Common myeloid progenitor, CD34-positive (primary cell): ENCODE results near the gene PALLD.

ENCODE experiments used
- CTCF ChIA-PET: fragments of 350-600 bp; sonication (Branson Sonifier 250); formaldehyde crosslinking; loops from one replicate; lab custom pipeline; 2021; ENCODE audit warnings: antibody characterized with exemption; lab: Charles Lee
- POLR2A ChIA-PET: fragments of 350-600 bp; sonication (Branson Sonifier 250); formaldehyde crosslinking; loops from one replicate; lab custom pipeline; 2021; ENCODE audit warnings: antibody characterized with exemption; lab: Charles Lee
- DNase-seq, 3 donors: peaks; one replicate each; pipeline versions ENCODE4 v3.0.0 to v3.0.0-alpha.2; 2013
- H3K27ac ChIP-seq, 2 experiments: 1 replicate in 1 of 2; 2 replicates in 1 of 2; pipeline ENCODE4 v1.7.0; 2013; ENCODE audit warnings: inconsistent platforms in 2 of 2, low read length in 2 of 2, mild to moderate bottlenecking in 2 of 2, low read depth in 1 of 2, moderate library complexity in 1 of 2; ENCODE audit not compliant: severe bottlenecking in 2 of 2, insufficient read depth in 1 of 2, poor library complexity in 1 of 2
- H3K27me3 ChIP-seq, 5 experiments: replicated peaks in 2 of 5; 1 replicate in 3 of 5; 2 replicates in 2 of 5; pipeline versions ENCODE4 v1.6.1 to v1.7.0; 2013; ENCODE audit warnings: low read length in 4 of 5, mild to moderate bottlenecking in 2 of 5, moderate library complexity in 2 of 5, inconsistent platforms in 1 of 5; ENCODE audit not compliant: insufficient read depth in 5 of 5, control insufficient read depth in 4 of 5
- H3K36me3 ChIP-seq, 4 experiments: 1 replicate in 2 of 4; 2 replicates in 2 of 4; pipeline versions ENCODE4 v1.6.1 to v1.7.0; 2013; ENCODE audit warnings: low read length in 3 of 4, control low read depth in 1 of 4, mild to moderate bottlenecking in 1 of 4; ENCODE audit not compliant: control insufficient read depth in 4 of 4, insufficient read depth in 4 of 4
- H3K4me1 ChIP-seq, 4 experiments: 1 replicate in 3 of 4; 2 replicates in 1 of 4; pipeline versions ENCODE4 v1.6.1 to v1.7.1; 2013; ENCODE audit warnings: low read length in 3 of 4, mild to moderate bottlenecking in 3 of 4, control low read depth in 1 of 4, inconsistent platforms in 1 of 4, moderate library complexity in 1 of 4; ENCODE audit not compliant: control insufficient read depth in 4 of 4, insufficient read depth in 4 of 4; ENCODE audit errors: control extremely low read depth in 1 of 4
- H3K4me3 ChIP-seq, 7 experiments: 1 replicate in 4 of 7; 2 replicates in 3 of 7; pipeline versions ENCODE4 v1.5.1 to v1.7.0; 2013; ENCODE audit warnings: mild to moderate bottlenecking in 7 of 7, low read length in 6 of 7, moderate library complexity in 6 of 7, inconsistent platforms in 2 of 7, low read depth in 2 of 7, control low read depth in 1 of 7; ENCODE audit not compliant: insufficient read depth in 4 of 7, control insufficient read depth in 1 of 7; ENCODE audit errors: extremely low read depth in 1 of 7
- H3K9me3 ChIP-seq, 5 experiments: 1 replicate in 4 of 5; 2 replicates in 1 of 5; pipeline versions ENCODE4 v1.6.1 to v1.7.1; 2013; ENCODE audit warnings: low read length in 4 of 5, mild to moderate bottlenecking in 2 of 5, inconsistent platforms in 1 of 5, low read depth in 1 of 5, moderate library complexity in 1 of 5; ENCODE audit not compliant: control insufficient read depth in 4 of 5, insufficient read depth in 2 of 5; ENCODE audit errors: control extremely low read depth in 1 of 5
- WGBS: methylation state at CpG from one replicate; pipeline ENCODE4 v1.1.5; 2013; ENCODE audit not compliant: insufficient coverage; 5-methylcytosine and 5-hydroxymethylcytosine counted together

Gene PALLD

GRCh38 chr4:168503652-168504362 is 7.0 kb downstream of the PALLD start:
- WGBS = 91% methylated on average over 5 of the region's 9 CpGs
- POLR2A ChIA-PET = interaction anchor here (0.7 kb wide), 1 partner anchor 38 kb away, joined by 3 read pairs; no protein-coding TSS in a partner anchor
- no peak overlapping the region for H3K4me3 ChIP-seq

GRCh38 chr4:168504526-168504925 is 7.7 kb downstream of the PALLD start:
- Histone ChIP-seq H3K27me3 (no peaks in the 10 kb centered on the region), H3K4me1 (peaks cover 14 to 32% (median 20%) of the 10 kb centered on the region in 4 experiments), H3K9me3 (no peaks in the 10 kb centered on the region), H3K36me3 (no peaks in the 10 kb centered on the region), H3K4me3 (no peak overlapping the region), H3K27ac (no peak overlapping the region)
- CTCF ChIA-PET = no interaction called here
- POLR2A ChIA-PET = no interaction called here
- no peak for DNase-seq
- 100% methylated on average over 1 of the region's 3 CpGs for WGBS

More at GRCh38 chr4:168503652-168504362, 7.0 kb downstream of the PALLD start:
- no peaks in the 10 kb centered on the region for H3K36me3 ChIP-seq
- no peaks in the 10 kb centered on the region for H3K9me3 ChIP-seq
- peak in 2 of 3 donors; percentile 52 to 53 for DNase-seq
- no peaks in the 10 kb centered on the region for H3K27me3 ChIP-seq
- H3K27ac ChIP-seq = no peak overlapping the region
- peaks cover 14 to 32% (median 20%) of the 10 kb centered on the region in 4 experiments for H3K4me1 ChIP-seq
- CTCF ChIA-PET = interaction anchor here (1.5 kb wide), 1 partner anchor 16 kb away, joined by 4 read pairs; no protein-coding TSS in a partner anchor

- no peaks in the 10 kb centered on the region for H3K27me3 ChIP-seq
- H3K9me3 ChIP-seq = no peaks in the 10 kb centered on the region
- WGBS = 0% methylated on average over 1 of the region's 1 CpG
- no peaks in the 10 kb centered on the region for H3K36me3 ChIP-seq
- DNase-seq = peak; percentile 22 to 51 (median 51)
- ChIA-PET CTCF (interaction anchor here (1.7 kb wide), 1 partner anchor 10 kb away, joined by 8 read pairs; no protein-coding TSS in a partner anchor), POLR2A (interaction anchor here (1.0 kb wide), 1 partner anchor 18 kb away, joined by 3 read pairs; no protein-coding TSS in a partner anchor)
- H3K4me1 ChIP-seq = peaks cover 14 to 35% (median 20%) of the 10 kb centered on the region in 4 experiments
- H3K4me3 ChIP-seq = peak overlapping the region in 1 of 7 experiments; percentile 12
- H3K27ac ChIP-seq = no peak overlapping the region
Observed at GRCh38 chr4:168506014-168506413, 9.2 kb downstream of the PALLD start.

GRCh38 chr4:168507178-168507815 is 10.4 kb downstream of the PALLD start:
- ChIA-PET POLR2A (no interaction called here), CTCF (interaction anchor here (1.0 to 1.7 kb wide), 5 partner anchors 8 to 414 kb away, joined by 3 to 8 read pairs (median 3); partner anchors contain the start of gene PALLD)
- no peaks in the 10 kb centered on the region for H3K36me3 ChIP-seq
- no peak overlapping the region for H3K27ac ChIP-seq
- H3K27me3 ChIP-seq = no peaks in the 10 kb centered on the region
- 95% methylated on average over 7 of the region's 7 CpGs for WGBS
- no peak for DNase-seq
- H3K4me3 ChIP-seq = no peak overlapping the region
- peaks cover 14 to 35% (median 20%) of the 10 kb centered on the region in 4 experiments for H3K4me1 ChIP-seq
- H3K9me3 ChIP-seq = no peaks in the 10 kb centered on the region

GRCh38 chr4:168508683-168509082 is 11.8 kb downstream of the PALLD start:
- CTCF ChIA-PET = interaction anchor here (1.1 to 2.9 kb wide), 4 partner anchors 8 to 93 kb away, joined by 3 to 8 read pairs (median 4); partner anchors contain the start of gene PALLD
- no peaks in the 10 kb centered on the region for H3K36me3 ChIP-seq
- 100% methylated on average over 2 of the region's 3 CpGs for WGBS
- no peaks in the 10 kb centered on the region for H3K27me3 ChIP-seq
- H3K4me3 ChIP-seq = no peak overlapping the region
- POLR2A ChIA-PET = interaction anchor here (1.2 kb wide), 1 partner anchor 22 kb away, joined by 3 read pairs; no protein-coding TSS in a partner anchor
- H3K27ac ChIP-seq = no peak overlapping the region
- DNase-seq = no peak
- H3K4me1 ChIP-seq = peaks cover 11 to 25% (median 16%) of the 10 kb centered on the region in 4 experiments
- no peaks in the 10 kb centered on the region for H3K9me3 ChIP-seq

- ChIA-PET POLR2A (no interaction called here), CTCF (interaction anchor here (1.2 to 2.9 kb wide), 3 partner anchors 9 to 414 kb away, joined by 3 to 8 read pairs (median 4); partner anchors contain the start of gene PALLD)
- DNase-seq = peak in 2 of 3 donors; percentile 10 to 29
- Histone ChIP-seq H3K4me3 (no peak overlapping the region), H3K27ac (no peak overlapping the region), H3K4me1 (peaks cover 8 to 21% (median 15%) of the 10 kb centered on the region in 4 experiments), H3K27me3 (no peaks in the 10 kb centered on the region), H3K9me3 (no peaks in the 10 kb centered on the region), H3K36me3 (no peaks in the 10 kb centered on the region)
- 67% methylated on average over 1 of the region's 4 CpGs for WGBS
Observed at GRCh38 chr4:168509786-168510185, 12.9 kb downstream of the PALLD start.
